IMR-90 (cell line): ENCODE measurements around the gene ARHGAP8. TPM values are rescaled to one million over a fixed set of nuclear protein-coding genes. Genes with fewer than 3 reads are reported as not detected.

Source experiments
- ATAC-seq: fragments of 200-7000 bp; cut with Tn5 transposase; 2 replicates; pipeline ENCODE4 v1.9.1; 2020; ENCODE audit warnings: low read depth, mild to moderate bottlenecking, moderate library complexity
- BruUV-seq: library from RNA; stranded (reverse); fragments of 400-500 nt; replicated peaks from 2 replicates; lab custom pipeline; 2021; lab: Mats Ljungman, UMichigan
- CTCF ChIA-PET: fragments of 300-600 bp; formaldehyde crosslinking; extraction: SDS; loops from one replicate; lab custom pipeline; 2021; ENCODE audit warnings: antibody characterized with exemption; lab: Yijun Ruan, JAX
- POLR2A ChIA-PET: fragments of 300-600 bp; sonication (Branson Sonifier 250); formaldehyde crosslinking; loops from one replicate; lab custom pipeline; 2022; ENCODE audit warnings: antibody characterized with exemption; ENCODE audit not compliant: unreplicated experiment; lab: Charles Lee
- DNase-seq: peaks from one replicate; pipeline ENCODE4 v3.0.0; 2013
- H2AFZ ChIP-seq: replicated peaks from 2 replicates; pipeline ENCODE3; 2013; ENCODE audit warnings: low read length, mild to moderate bottlenecking; ENCODE audit not compliant: poor library complexity
- H2AK5ac ChIP-seq: 2 replicates; pipeline ENCODE4 v1.6.1; 2013; ENCODE audit warnings: low read depth, low read length, inconsistent platforms
- H2AK9ac ChIP-seq: replicated peaks from 2 replicates; pipeline ENCODE3; 2013; ENCODE audit warnings: mild to moderate bottlenecking, low read depth, low read length, moderate library complexity; ENCODE audit not compliant: poor library complexity
- H2BK120ac ChIP-seq: 2 replicates; pipeline ENCODE4 v1.6.1; 2013; ENCODE audit warnings: low read depth, low read length, inconsistent platforms
- H2BK15ac ChIP-seq: 3 replicates; pipeline ENCODE4 v1.6.1; 2013; ENCODE audit warnings: low read depth, low read length, inconsistent platforms
- H2BK20ac ChIP-seq: 2 replicates; pipeline ENCODE4 v1.6.1; 2013; ENCODE audit warnings: low read depth, mild to moderate bottlenecking, inconsistent platforms, low read length, moderate library complexity
- H2BK5ac ChIP-seq: 2 replicates; pipeline ENCODE4 v1.6.1; 2013; ENCODE audit warnings: mild to moderate bottlenecking, low read depth, low read length, inconsistent platforms; ENCODE audit not compliant: poor library complexity, severe bottlenecking
- H3K14ac ChIP-seq: replicated peaks from 2 replicates; pipeline ENCODE4 v1.6.1; 2013; ENCODE audit warnings: low read depth, low read length, inconsistent platforms
- H3K18ac ChIP-seq: 2 replicates; pipeline ENCODE4 v1.6.1; 2013; ENCODE audit warnings: low read depth, low read length, control low read depth
- H3K23ac ChIP-seq: 2 replicates; pipeline ENCODE4 v1.6.1; 2013; ENCODE audit warnings: low read depth, low read length, inconsistent platforms
- H3K27ac ChIP-seq: 2 replicates; pipeline ENCODE4 v1.5.1; 2013; ENCODE audit warnings: mild to moderate bottlenecking, control low read depth, low read length; ENCODE audit not compliant: insufficient read depth
- H3K27me3 ChIP-seq: 2 replicates; pipeline ENCODE4 v1.6.1; 2013; ENCODE audit warnings: low read length; ENCODE audit not compliant: control insufficient read depth, insufficient read depth
- H3K36me3 ChIP-seq: 2 replicates; pipeline ENCODE4 v1.6.1; 2013; ENCODE audit warnings: low read length, mixed read lengths; ENCODE audit not compliant: control insufficient read depth, insufficient read depth
- H3K4ac ChIP-seq: 2 replicates; pipeline ENCODE4 v1.6.1; 2013; ENCODE audit warnings: low read depth, low read length, inconsistent platforms
- H3K4me1 ChIP-seq: 2 replicates; pipeline ENCODE4 v1.6.1; 2013; ENCODE audit warnings: low read length, mixed read lengths; ENCODE audit not compliant: control insufficient read depth, insufficient read depth
- H3K4me2 ChIP-seq: 2 replicates; pipeline ENCODE4 v1.6.1; 2013; ENCODE audit warnings: low read depth, mild to moderate bottlenecking, control low read depth, low read length, moderate library complexity
- H3K4me3 ChIP-seq: 2 replicates; pipeline ENCODE4 v1.5.1; 2013; ENCODE audit warnings: low read depth, mild to moderate bottlenecking, control low read depth, low read length, moderate library complexity; ENCODE audit not compliant: insufficient read depth
- H3K56ac ChIP-seq: 2 replicates; pipeline ENCODE4 v1.6.1; 2013; ENCODE audit warnings: low read length, inconsistent platforms; ENCODE audit not compliant: insufficient read depth; ENCODE audit errors: extremely low read depth
- H3K79me1 ChIP-seq, 2 experiments: 2 replicates each; pipeline ENCODE4 v1.6.1; 2013; ENCODE audit warnings: low read length in 2 of 2, inconsistent platforms in 1 of 2, low read depth in 1 of 2
- H3K9ac ChIP-seq: 2 replicates; pipeline ENCODE4 v1.6.1; 2013; ENCODE audit warnings: low read depth, low read length, control low read depth
- H3K9me1 ChIP-seq: 2 replicates; pipeline ENCODE4 v1.6.1; 2013; ENCODE audit warnings: low read length, inconsistent platforms; ENCODE audit not compliant: insufficient read depth
- H3K9me3 ChIP-seq: 2 replicates; pipeline ENCODE4 v1.6.1; 2013; ENCODE audit warnings: low read length; ENCODE audit not compliant: control insufficient read depth, insufficient read depth
- H4K20me1 ChIP-seq: 2 replicates; pipeline ENCODE4 v1.6.1; 2013; ENCODE audit warnings: low read length, inconsistent platforms; ENCODE audit not compliant: insufficient read depth
- H4K5ac ChIP-seq: 2 replicates; pipeline ENCODE4 v1.6.1; 2013; ENCODE audit warnings: mild to moderate bottlenecking, low read depth, low read length, control low read depth
- H4K8ac ChIP-seq, 2 experiments: 2 replicates each; pipeline ENCODE4 v1.6.1; 2013; ENCODE audit warnings: low read depth in 2 of 2, low read length in 2 of 2, control low read depth in 1 of 2, inconsistent platforms in 1 of 2
- H4K91ac ChIP-seq: 2 replicates; pipeline ENCODE4 v1.6.1; 2013; ENCODE audit warnings: low read depth, low read length, inconsistent platforms; ENCODE audit not compliant: insufficient read depth
- RFX5 ChIP-seq: IDR thresholded peaks from 2 replicates; pipeline ENCODE4 v1.8.0; 2012; ENCODE audit warnings: low read depth, mild to moderate bottlenecking, low read length, moderate library complexity
- WGBS, 2 experiments: methylation state at CpG; one replicate each; pipeline versions ENCODE4 v1.1.5 to v1.1.7; 2013; ENCODE audit warnings: missing lambda C conversion rate in 2 of 2; ENCODE audit not compliant: insufficient read length in 1 of 2; ENCODE audit errors: extremely low coverage in 2 of 2; 5-methylcytosine and 5-hydroxymethylcytosine counted together
- dilution Hi-C: fragments of 300-500 bp; cut with HindIII; formaldehyde crosslinking; loops from one replicate; pipeline ENCODE4 v1.14.3; 2018; ENCODE audit warnings: low sequenced_read_pairs; ENCODE audit not compliant: unreplicated experiment
- in situ Hi-C: fragments of 300-500 bp; cut with MboI; formaldehyde crosslinking; loops from 3 replicates; pipeline ENCODE4 v1.14.3; 2019; ENCODE audit warnings: low sequenced_read_pairs, inconsistent platforms, mixed read lengths
- intact Hi-C: fragments of 100-400 bp; cut with micrococcal nuclease; formaldehyde crosslinking; loops from 2 replicates; pipeline ENCODE4 v1.10.0; 2022
- polyA plus RNA-seq, 3 experiments: library from polyadenylated mRNA; depleted of rRNA; stranded (reverse); fragments of >200 nt; gene quantifications; 2 replicates each; pipeline ENCODE4 v1.2.3, GENCODE V29; 2012; ENCODE audit warnings: low replicate concordance in 1 of 3
- total RNA-seq: library from RNA; depleted of rRNA; stranded (reverse); fragments of >200 nt; gene quantifications from 2 replicates; pipeline ENCODE4 v1.2.3, GENCODE V29; 2012

The ARHGAP8 gene
- total and polyA plus RNA-seq, 2 of the 4 experiments (the other 2 are of a cell fraction), result 0.18 to 0.21 TPM

DNA sequence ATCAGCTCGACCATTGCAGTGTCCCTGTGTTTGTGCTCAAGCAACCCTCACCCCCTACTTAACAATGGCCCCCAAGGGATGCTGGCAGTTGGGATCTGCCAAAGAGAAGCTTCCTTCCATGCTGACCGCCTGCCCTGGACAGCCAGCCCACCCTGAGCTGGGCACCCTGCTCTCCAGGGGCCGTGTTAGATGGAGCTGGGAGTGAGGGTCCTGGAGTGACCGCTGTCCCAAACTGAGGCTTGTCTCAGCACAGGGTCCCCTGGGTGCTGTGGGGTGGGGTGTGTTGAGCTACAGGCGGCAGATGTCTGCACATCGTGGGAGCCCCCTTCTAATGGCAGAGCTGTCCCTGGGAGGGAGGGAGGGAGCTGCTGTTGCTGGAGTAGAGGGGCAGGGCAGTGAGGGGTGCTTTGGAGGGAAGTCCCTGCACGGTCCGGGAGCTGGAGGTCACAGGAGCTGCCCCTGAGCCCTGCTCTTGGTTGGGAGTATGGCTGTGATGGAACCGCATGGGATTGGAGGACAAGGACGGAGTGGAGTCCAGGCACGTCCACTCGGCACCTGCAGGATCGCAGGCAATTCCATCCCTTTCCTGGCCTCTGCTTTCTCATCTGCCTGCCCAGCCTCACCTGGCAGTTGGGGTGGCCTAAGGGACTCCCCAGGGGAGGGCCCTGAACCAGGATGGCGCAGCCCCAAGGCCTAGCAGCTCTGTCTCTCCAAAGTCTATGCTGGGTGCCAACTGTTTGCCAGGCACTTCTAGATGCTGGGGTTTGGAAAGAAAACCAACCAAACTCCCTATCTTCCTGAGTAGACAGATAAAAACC is 126.3 kb downstream of the ARHGAP8 start:
- no peak overlapping the region for H4K5ac ChIP-seq
- 40% methylated on average over 1 of the region's 14 CpGs; no CpG with 5 or more reads in 1 of the 2 experiments for WGBS, 2 experiments

More for the DNA sequence above, 126.3 kb downstream of the ARHGAP8 start:
- Histone ChIP-seq H2BK15ac (no peak overlapping the region), H2AK9ac (no peak overlapping the region), H3K4ac (no peak overlapping the region), H2AFZ (no peak overlapping the region), H3K9me1 (no peaks in the 10 kb centered on the region), H3K4me2 (no peak overlapping the region), H4K91ac (no peak overlapping the region), H2BK5ac (no peak overlapping the region), H3K18ac (no peak overlapping the region), H3K23ac (no peak overlapping the region), H2AK5ac (no peak overlapping the region), H3K4me1 (no peaks in the 10 kb centered on the region), H3K14ac (no peak overlapping the region), H3K56ac (no peak overlapping the region), H3K79me1 (no peaks in the 10 kb centered on the region), H4K8ac (no peak overlapping the region), H2BK20ac (no peak overlapping the region), H3K36me3 (no peaks in the 10 kb centered on the region), H3K9ac (no peak overlapping the region), H3K4me3 (no peak overlapping the region), H2BK120ac (no peak overlapping the region), H3K9me3 (0 out of 2 replicates have a peak, but pooled peaks cover 2% of the 10 kb centered on the region), H3K27ac (no peak overlapping the region), H3K27me3 (no peaks in the 10 kb centered on the region; the same call in 1 of the 2 replicates), H4K20me1 (no peaks in the 10 kb centered on the region)
- no TSS peak for BruUV-seq
- ChIA-PET POLR2A (no interaction called here), CTCF (no interaction called here)
- DNase-seq (no peak), ATAC-seq (no peak)
- no peak for TF ChIP-seq RFX5
- in situ Hi-C loops (no loop called here), dilution Hi-C loops (no loop called here), intact Hi-C loops (no loop called here)
